HG03095 (cell line): ENCODE results near the gene PADI2.

ENCODE experiments used
- ATAC-seq: cut with Tn5 transposase; IDR thresholded peaks from one replicate; pipeline ENCODE4 v1.9.1; 2021; ENCODE audit warnings: moderate library complexity; ENCODE audit not compliant: unreplicated experiment

The PADI2 gene

GRCh38 chr1:17140279-17140678 is 21.0 kb upstream of the PADI2 start:
- ATAC-seq, result no peak

- no peak for ATAC-seq
Observed at GRCh38 chr1:17139637-17140036, 20.4 kb upstream of the PADI2 start.

- ATAC-seq, result no peak
Observed at GRCh38 chr1:17137441-17137840, 18.2 kb upstream of the PADI2 start.

GRCh38 chr1:17136936-17137335 is 17.7 kb upstream of the PADI2 start:
- ATAC-seq, result no peak

GRCh38 chr1:17136145-17136544 is 16.9 kb upstream of the PADI2 start:
- no peak for ATAC-seq

GRCh38 chr1:17135530-17135929 is 16.3 kb upstream of the PADI2 start:
- no peak for ATAC-seq

GRCh38 chr1:17134724-17135123 is 15.5 kb upstream of the PADI2 start:
- ATAC-seq, result no peak

GRCh38 chr1:17134034-17134433 is 14.8 kb upstream of the PADI2 start:
- no peak for ATAC-seq

- no peak for ATAC-seq
Observed at GRCh38 chr1:17130138-17130635, 10.9 kb upstream of the PADI2 start.

- ATAC-seq, result no peak
Observed at GRCh38 chr1:17128361-17128760, 9.1 kb upstream of the PADI2 start.

- peak; percentile 61 for ATAC-seq
Observed at GRCh38 chr1:17125756-17126237, 6.5 kb upstream of the PADI2 start.

- ATAC-seq, result no peak
Observed at GRCh38 chr1:17123196-17124045, 4.2 kb upstream of the PADI2 start.

- ATAC-seq, result no peak
Observed at GRCh38 chr1:17122521-17123164, 3.4 kb upstream of the PADI2 start.

- ATAC-seq, result no peak
Observed at GRCh38 chr1:17121881-17122280, 2.6 kb upstream of the PADI2 start.

GRCh38 chr1:17120962-17121837 is 1.9 kb upstream of the PADI2 start:
- no peak for ATAC-seq

- no peak for ATAC-seq
Observed at GRCh38 chr1:17120481-17120877, 1.2 kb upstream of the PADI2 start.

GRCh38 chr1:17119773-17120480 is 676 bp upstream of the PADI2 start:
- ATAC-seq, result no peak

- ATAC-seq, result no peak
Observed at GRCh38 chr1:17118706-17119075, 560 bp downstream of the PADI2 start.

GRCh38 chr1:17118268-17118667 is 983 bp downstream of the PADI2 start:
- ATAC-seq, result no peak

GRCh38 chr1:17117451-17118265 is 1.6 kb downstream of the PADI2 start:
- ATAC-seq, result no peak
